Nephron progenitor cell (in vitro differentiated cells): ENCODE data around the gene SLCO3A1.

Experiments
- DNase-seq: peaks from one replicate; pipeline ENCODE4 v3.0.0; 2021
- H3K27ac Mint-ChIP-seq: 2 replicates; pipeline ENCODE4 v1.8.0; 2021; ENCODE audit warnings: mild to moderate bottlenecking, moderate library complexity, mixed read lengths
- H3K27me3 Mint-ChIP-seq: 2 replicates; pipeline ENCODE4 v1.8.0; 2021; ENCODE audit warnings: mild to moderate bottlenecking, low read depth, mixed read lengths; ENCODE audit not compliant: poor library complexity
- H3K36me3 Mint-ChIP-seq: 2 replicates; pipeline ENCODE4 v1.8.0; 2021; ENCODE audit warnings: low read depth, mixed read lengths
- H3K4me1 Mint-ChIP-seq: 2 replicates; pipeline ENCODE4 v1.8.0; 2021; ENCODE audit warnings: mixed read lengths
- H3K4me3 Mint-ChIP-seq: 2 replicates; pipeline ENCODE4 v1.8.0; 2021; ENCODE audit warnings: mild to moderate bottlenecking, moderate library complexity, mixed read lengths
- H3K9me3 Mint-ChIP-seq: 2 replicates; pipeline ENCODE4 v1.8.0; 2021; ENCODE audit warnings: mild to moderate bottlenecking, moderate library complexity, mixed read lengths
- TF ChIP-seq, protein P1 (sequence below): fragments of 200-600 bp; sonication (generic); IDR thresholded peaks from 2 replicates; pipeline ENCODE4 v1.5.0; 2021; ENCODE audit warnings: antibody characterized with exemption

SLCO3A1 gene

DNA sequence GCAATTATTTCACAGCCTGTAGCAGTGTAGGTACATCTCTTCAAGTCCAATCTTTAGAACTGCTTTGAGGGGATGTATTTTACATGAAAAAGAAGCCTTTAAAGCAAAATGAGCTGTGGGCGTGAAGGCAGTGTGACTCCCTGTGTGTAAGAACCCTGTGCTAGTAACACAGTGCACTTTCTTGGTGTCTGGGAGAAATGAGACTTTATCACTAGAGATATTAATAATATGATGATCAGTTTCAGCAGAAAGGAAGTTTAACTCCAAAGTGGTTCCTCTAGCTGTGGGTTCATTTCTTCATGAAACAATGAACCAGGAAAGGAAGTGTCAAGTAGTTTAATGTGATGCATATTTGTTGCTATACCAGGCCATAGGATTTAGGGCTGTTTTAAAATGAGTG lies 41.5 kb downstream of the SLCO3A1 start:
- no peaks in the 10 kb centered on the region for H3K36me3 Mint-ChIP-seq
- H3K27me3 Mint-ChIP-seq, result peaks cover 12% of the 10 kb centered on the region
- H3K4me3 Mint-ChIP-seq, result no peak overlapping the region
- peaks cover 4% of the 10 kb centered on the region for H3K9me3 Mint-ChIP-seq
- no peaks in the 10 kb centered on the region for H3K4me1 Mint-ChIP-seq
- TF ChIP-seq, protein P1, sequence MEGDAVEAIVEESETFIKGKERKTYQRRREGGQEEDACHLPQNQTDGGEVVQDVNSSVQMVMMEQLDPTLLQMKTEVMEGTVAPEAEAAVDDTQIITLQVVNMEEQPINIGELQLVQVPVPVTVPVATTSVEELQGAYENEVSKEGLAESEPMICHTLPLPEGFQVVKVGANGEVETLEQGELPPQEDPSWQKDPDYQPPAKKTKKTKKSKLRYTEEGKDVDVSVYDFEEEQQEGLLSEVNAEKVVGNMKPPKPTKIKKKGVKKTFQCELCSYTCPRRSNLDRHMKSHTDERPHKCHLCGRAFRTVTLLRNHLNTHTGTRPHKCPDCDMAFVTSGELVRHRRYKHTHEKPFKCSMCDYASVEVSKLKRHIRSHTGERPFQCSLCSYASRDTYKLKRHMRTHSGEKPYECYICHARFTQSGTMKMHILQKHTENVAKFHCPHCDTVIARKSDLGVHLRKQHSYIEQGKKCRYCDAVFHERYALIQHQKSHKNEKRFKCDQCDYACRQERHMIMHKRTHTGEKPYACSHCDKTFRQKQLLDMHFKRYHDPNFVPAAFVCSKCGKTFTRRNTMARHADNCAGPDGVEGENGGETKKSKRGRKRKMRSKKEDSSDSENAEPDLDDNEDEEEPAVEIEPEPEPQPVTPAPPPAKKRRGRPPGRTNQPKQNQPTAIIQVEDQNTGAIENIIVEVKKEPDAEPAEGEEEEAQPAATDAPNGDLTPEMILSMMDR, result no peak
- no peak overlapping the region for H3K27ac Mint-ChIP-seq
- no peak for DNase-seq

DNA sequence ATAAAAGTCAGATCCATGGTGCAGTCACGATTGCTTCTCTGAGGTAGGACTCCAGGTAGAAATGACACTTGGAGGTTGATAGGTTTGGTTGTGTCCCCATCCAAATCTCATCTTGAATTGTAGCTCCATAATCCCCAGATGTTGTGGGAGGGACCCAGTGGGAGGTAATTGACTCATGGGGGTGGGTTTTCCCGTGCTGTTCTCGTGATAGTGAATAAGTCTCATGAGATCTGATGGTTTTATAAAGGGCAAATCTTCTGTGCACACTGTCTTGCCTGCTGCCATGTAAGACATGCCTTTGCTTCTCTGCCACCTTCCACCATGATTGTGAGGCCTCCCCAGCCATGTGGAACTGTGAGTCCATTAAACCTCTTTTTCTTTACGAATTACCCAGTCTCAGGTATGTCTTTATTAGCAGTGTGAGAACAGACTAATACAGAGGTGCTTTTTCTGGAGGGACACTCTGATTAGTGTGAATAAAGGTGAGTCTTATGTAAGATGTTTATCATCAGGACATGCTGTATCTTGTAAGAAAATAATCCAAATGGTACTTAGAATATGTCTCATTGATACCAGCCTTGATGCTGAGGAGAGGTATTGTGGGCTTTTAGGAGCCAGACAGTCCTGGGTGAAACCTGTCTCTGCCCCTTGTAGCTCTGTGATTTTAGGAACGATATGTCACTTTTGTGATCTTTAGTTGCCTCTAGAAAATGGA lies 43.0 kb downstream of the SLCO3A1 start:
- TF ChIP-seq, protein P1, result no peak
- H3K4me1 Mint-ChIP-seq, result no peaks in the 10 kb centered on the region
- H3K27ac Mint-ChIP-seq, result no peak overlapping the region
- H3K4me3 Mint-ChIP-seq, result no peak overlapping the region
- H3K27me3 Mint-ChIP-seq, result peaks cover 8% of the 10 kb centered on the region
- no peak for DNase-seq
- H3K9me3 Mint-ChIP-seq, result peaks cover 13% of the 10 kb centered on the region
- peaks cover 2% of the 10 kb centered on the region for H3K36me3 Mint-ChIP-seq

DNA sequence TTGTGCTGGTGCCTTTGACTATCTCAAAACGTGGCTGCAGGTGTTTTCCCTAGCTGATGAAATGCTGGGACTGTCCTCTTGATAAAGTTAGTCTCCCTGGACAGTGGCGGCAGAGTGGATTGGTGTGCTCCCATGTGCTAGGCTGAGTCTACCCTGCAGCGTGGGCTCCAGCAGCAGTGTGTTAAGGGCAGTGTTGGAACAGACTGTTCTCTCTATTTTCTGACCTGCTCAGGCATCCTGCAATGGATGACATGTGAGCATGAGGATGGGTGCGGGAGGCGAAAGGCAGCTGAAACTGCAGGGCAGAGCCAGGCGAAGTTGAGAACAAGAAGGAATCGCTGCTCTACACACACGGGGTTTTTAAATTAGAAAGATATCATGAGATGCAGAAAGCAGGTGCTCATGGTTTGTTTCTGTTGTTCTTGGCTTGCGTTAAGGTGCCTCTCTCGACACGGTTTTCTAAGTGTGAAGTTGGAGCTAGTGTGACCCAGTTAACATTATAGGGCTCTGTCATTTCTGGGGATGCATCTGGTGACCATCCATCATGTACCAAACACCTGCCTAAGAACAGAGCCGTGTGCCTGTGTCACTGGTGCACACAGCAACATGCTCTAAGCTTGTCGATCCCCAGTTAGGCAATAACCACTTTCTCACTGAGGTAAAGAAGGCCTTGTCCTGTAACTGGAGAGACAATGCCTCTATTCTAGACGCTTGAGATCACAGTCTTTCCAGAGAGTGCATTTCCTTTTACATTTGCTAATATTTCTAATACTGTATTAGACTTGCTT lies 44.3 kb downstream of the SLCO3A1 start:
- DNase-seq, result no peak
- TF ChIP-seq, protein P1, result no peak
- H3K4me1 Mint-ChIP-seq, result no peaks in the 10 kb centered on the region
- H3K27ac Mint-ChIP-seq, result no peak overlapping the region
- peaks cover 8% of the 10 kb centered on the region for H3K27me3 Mint-ChIP-seq
- peaks cover 25% of the 10 kb centered on the region for H3K9me3 Mint-ChIP-seq
- peaks cover 8% of the 10 kb centered on the region for H3K36me3 Mint-ChIP-seq
- H3K4me3 Mint-ChIP-seq, result no peak overlapping the region

DNA sequence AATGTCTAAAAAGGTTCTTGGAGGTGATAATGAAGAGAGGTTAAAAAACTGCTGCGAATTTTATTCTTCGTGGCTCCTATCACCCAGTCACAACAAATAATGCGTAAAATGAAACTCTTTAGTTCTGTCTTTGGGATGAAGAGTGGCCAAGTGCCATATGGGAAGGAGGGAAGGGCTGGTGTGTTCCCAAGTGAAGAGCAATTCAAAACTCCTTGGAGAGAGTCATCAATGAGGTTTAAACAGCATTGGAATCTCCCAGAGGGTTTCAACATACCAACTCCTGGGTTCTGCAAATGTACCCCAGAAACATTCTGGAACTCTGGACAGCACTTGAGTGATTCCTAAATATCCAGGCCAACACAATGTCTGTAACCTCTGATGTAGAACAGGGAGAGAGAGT lies 45.3 kb downstream of the SLCO3A1 start:
- TF ChIP-seq, protein P1, result no peak
- Mint-ChIP-seq H3K4me3 (no peak overlapping the region), H3K4me1 (no peaks in the 10 kb centered on the region)

DNA sequence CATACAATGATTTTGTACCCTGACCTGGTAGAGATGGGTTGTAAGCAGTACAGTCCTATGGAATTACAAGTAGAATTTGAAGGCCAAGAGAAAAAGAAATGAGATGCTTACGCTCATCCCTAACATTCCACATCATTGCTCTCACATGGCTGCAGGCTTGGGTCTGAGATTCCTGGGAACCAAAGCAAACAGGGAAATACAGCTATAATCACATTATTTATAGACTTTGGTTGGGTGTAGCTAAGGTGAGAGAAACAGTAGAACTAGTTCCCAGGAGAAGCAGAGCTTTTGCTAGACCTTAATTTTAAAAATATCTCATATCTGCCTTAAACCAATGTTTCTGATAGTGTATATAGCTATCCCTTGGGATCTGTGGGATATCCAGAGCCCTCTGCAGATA lies 51.4 kb downstream of the SLCO3A1 start:
- Mint-ChIP-seq H3K9me3 (peaks cover 24% of the 10 kb centered on the region), H3K36me3 (peaks cover 12% of the 10 kb centered on the region), H3K4me3 (no peak overlapping the region), H3K4me1 (peaks cover 4% of the 10 kb centered on the region), H3K27ac (no peak overlapping the region), H3K27me3 (peaks cover 13% of the 10 kb centered on the region)
- TF ChIP-seq, protein P1, result no peak
- no peak for DNase-seq

More for the DNA sequence above, 45.3 kb downstream of the SLCO3A1 start:
- Mint-ChIP-seq H3K9me3 (peaks cover 28% of the 10 kb centered on the region), H3K27me3 (peaks cover 11% of the 10 kb centered on the region), H3K36me3 (peaks cover 12% of the 10 kb centered on the region), H3K27ac (no peak overlapping the region)
- DNase-seq, result no peak
